GM12873 (cell line): Measurements from ENCODE around the gene IQCK.

Source experiments
- TF ChIP-seq, protein P1 (sequence below): IDR thresholded peaks from 2 replicates; pipeline ENCODE4 v1.5.1; 2012; ENCODE audit warnings: low read depth, mild to moderate bottlenecking, moderate library complexity, low read length, control low read depth; ENCODE audit not compliant: insufficient read depth; ENCODE audit errors: missing control alignments

The IQCK gene

DNA sequence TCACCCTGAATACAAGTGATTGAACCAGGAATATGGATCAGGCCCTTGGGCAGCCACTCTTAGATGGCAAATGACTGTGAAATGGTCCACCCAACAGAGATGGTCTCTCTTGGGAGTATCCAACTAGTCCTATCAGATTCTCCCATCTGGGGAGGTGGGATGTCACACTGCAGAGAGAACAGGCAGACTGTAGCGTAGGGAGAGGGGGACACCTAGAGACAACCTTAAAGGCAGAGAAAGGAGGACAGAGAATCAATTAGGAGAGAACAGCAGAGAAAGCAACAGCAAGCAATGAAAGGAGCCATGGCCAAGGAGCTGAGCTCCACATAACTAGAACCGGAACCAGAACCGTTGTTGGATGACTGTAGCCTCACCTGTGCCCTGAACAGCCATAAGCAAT is 37.2 kb downstream of the IQCK start:
- TF ChIP-seq, protein P1, sequence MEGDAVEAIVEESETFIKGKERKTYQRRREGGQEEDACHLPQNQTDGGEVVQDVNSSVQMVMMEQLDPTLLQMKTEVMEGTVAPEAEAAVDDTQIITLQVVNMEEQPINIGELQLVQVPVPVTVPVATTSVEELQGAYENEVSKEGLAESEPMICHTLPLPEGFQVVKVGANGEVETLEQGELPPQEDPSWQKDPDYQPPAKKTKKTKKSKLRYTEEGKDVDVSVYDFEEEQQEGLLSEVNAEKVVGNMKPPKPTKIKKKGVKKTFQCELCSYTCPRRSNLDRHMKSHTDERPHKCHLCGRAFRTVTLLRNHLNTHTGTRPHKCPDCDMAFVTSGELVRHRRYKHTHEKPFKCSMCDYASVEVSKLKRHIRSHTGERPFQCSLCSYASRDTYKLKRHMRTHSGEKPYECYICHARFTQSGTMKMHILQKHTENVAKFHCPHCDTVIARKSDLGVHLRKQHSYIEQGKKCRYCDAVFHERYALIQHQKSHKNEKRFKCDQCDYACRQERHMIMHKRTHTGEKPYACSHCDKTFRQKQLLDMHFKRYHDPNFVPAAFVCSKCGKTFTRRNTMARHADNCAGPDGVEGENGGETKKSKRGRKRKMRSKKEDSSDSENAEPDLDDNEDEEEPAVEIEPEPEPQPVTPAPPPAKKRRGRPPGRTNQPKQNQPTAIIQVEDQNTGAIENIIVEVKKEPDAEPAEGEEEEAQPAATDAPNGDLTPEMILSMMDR, result no peak

DNA sequence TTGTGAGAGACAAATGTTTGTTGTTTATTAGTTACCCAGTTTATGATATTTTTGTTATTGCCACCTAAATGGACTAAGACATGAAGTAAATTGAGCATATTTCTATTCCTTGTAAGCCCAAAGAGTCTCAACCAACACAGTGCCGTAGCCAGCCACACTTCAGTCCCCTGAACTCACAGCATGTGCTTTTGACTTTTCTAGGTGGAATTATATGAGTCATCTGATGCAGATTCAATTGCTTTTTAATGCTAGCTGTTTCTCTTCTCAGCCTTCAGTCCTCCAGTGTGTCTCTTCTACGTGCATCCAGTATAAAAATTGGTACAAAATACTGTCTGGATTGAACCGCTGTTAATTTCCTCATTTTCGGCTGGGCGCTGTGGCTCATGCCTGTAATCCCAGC is 39.0 kb downstream of the IQCK start:
- TF ChIP-seq, protein P1, result no peak

DNA sequence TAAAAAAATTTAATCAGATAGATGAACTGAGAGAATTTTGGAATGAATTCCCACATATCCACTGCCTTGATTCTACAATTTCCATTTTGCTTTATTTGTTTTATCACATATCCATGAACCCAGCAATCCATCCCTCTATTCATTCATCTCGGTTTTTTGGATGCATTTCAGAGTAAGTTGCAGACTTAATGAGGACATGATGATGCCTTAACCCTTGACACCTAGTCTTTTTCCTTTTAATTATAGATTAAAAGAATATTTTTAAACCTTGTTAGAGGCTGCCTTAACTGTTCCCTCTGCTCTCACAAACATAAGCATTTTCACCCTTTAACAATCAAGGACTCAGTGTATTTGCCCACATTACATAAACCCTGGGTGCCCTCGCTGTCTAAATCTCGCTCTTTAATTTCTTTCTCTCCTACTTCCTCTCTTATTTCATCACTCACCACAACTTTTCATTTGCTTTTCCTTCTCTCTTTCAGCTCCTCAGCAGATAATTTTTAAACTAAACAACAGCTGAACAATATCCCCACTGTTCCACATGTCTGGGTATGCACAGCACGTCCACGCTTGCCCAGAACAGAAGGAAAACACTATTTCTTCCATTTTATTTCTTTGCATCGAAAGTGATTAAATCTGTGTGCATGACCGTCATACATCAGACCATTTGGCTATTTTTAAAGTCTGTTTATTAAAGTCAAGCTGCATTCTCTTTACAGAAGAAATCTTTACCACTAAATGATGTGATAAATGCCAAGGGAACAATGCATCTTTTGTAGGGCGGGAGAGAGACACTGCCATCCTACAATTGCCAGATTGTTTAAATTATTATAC is 39.9 kb downstream of the IQCK start:
- TF ChIP-seq, protein P1, result no peak

DNA sequence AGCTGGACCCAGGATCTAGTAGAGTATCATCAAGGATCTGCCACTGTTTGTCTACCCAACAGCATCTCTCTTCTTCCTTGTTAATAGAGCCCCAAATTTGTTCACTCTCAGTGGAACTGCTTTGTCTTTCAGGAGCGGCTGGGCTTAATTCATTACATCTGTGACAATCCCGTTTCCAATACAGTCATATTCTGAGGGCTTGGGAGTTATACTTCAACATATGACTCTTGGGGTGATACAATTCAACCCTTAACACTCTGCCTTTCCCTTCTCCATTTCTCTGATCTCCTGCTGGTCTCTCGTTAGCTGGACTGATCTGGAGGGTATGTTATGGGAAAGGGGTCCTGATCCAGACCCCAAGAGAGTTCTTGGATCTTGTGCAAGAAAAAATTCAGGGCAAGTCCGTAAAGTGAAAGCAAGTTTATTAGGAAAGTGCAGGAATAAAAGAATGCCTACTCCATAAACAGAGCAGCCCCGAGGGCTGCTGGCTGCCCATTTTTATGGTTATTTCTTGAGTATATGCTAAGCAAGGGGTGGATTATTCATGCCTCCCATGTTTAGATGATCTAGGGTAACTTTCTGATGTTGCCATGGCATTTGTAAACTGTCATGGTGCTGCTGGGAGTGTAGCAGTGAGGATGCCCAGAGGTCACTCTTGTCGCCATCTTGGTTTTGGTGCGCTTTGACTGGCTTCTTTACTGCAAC is 42.4 kb downstream of the IQCK start:
- TF ChIP-seq, protein P1, result no peak

DNA sequence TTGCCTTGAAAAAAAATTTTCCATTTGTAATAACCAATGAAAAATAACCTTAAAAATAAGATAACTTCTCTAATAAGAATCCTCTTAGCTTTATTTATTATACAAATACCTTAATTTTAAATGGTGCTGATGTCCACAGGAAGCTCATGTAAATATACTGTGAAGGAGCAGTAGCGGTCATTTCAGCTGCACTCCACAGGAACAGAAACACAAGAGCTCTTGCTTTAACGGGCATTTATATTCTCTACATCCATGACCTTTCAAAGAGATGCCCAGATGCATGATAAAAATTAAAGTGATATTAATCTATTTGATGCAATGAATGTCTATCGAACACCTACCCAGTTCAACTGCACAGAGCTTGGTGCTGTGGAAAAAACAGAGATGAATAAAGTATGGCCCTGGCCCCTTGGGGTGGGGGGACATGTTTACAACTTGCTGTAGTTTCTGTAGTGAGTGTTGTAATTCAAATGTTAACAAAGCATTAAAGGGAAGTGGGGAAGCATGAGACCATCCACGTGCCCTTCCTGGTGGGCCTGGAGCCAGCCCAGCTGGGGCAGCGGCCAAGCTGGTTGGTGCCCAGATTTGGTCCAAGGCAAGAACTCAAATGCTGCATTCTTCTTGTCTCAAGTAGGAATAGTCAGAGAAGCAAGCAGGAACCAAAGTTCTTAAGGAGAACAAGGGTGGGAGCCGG is 47.9 kb downstream of the IQCK start:
- TF ChIP-seq, protein P1, result no peak

DNA sequence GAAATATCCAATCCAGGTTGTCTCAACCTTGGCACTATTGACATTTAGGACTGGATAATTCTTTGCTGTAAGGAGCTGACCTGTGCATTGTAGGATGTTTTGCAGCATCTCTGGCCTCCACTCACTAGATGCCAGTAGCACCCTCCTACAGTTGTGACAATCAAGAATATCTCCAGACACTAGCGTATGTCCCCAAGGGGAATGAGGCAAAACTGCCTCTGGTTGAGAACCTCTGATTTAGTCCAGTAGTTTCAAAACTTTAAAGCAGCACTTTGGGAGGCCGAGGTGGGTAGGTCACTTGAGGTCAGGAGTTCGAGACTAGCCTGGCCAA is 48.4 kb downstream of the IQCK start:
- TF ChIP-seq, protein P1, result no peak

DNA sequence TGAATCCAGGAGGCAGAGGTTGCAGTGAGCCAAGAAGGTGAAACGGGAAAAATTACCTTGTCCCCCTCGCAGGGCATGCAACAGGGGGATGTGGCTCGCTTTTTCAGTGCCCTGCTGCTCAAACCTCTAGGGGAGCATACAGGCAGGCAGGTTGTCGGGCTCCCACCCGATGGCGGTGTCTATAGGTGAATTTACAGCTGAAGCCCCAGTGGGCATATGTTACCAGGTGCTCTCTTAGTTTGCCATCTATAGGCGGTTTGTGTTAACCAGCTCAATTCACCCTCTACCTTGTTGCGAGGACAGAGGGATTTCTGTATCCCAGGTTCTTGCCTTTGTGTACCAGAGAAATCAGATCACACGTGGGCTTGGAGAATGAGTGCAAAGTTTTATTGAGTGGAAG is 48.9 kb downstream of the IQCK start:
- TF ChIP-seq, protein P1, result no peak
